GM12878 (cell line): Measurements from ENCODE around the gene EEF2KMT. TPM values are rescaled to one million over a fixed set of nuclear protein-coding genes. Genes with fewer than 3 reads are reported as not detected.
"Not testable (repeated sequence)": the region's sequence is repeated elsewhere in the genome, so short reads cannot be mapped to it uniquely, and the experiment has no call there.

Experiments used
- ATAC-seq: fragments of 200-7000 bp; cut with Tn5 transposase; 3 replicates; pipeline ENCODE4 v1.9.1; 2020; ENCODE audit warnings: mild to moderate bottlenecking, moderate library complexity
- BruUV-seq: library from RNA; stranded (reverse); fragments of 400-500 nt; replicated peaks from 2 replicates; lab custom pipeline; 2021; lab: Mats Ljungman, UMichigan
- CTCF ChIA-PET: fragments of 300-600 bp; sonication (Branson Sonifier 250); formaldehyde crosslinking; extraction: SDS; loops from one replicate; lab custom pipeline; 2021; ENCODE audit warnings: inconsistent platforms; lab: Yijun Ruan, JAX
- POLR2A ChIA-PET: fragments of 350-600 bp; formaldehyde crosslinking; extraction: SDS; loops from one replicate; lab custom pipeline; 2021; ENCODE audit warnings: inconsistent platforms; lab: Charles Lee
- RAD21 ChIA-PET: fragments of 300-600 bp; sonication (Branson Sonifier 250); formaldehyde crosslinking; loops from one replicate; lab custom pipeline; 2023; ENCODE audit warnings: antibody characterized with exemption; ENCODE audit not compliant: unreplicated experiment; lab: Charles Lee
- SMC1A ChIA-PET: fragments of 300-600 bp; sonication (Branson Sonifier 250); formaldehyde crosslinking; loops from one replicate; lab custom pipeline; 2023; ENCODE audit not compliant: unreplicated experiment, uncharacterized antibody; lab: Charles Lee
- DNase-seq: peaks from one replicate; pipeline ENCODE4 v3.0.0-alpha.2; 2011; ENCODE audit warnings: low read depth, low spot score
- FAIRE-seq: peaks from 3 replicates; lab custom pipeline; 2011; peaks lifted over from hg19 to GRCh38; lab: Jason Lieb, UNC
- H2AFZ ChIP-seq: 2 replicates; pipeline ENCODE4 v1.6.0; 2011; ENCODE audit warnings: low read depth, low read length, control low read depth; ENCODE audit not compliant: control insufficient read depth
- H3K27ac ChIP-seq: 2 replicates; pipeline ENCODE4 v1.5.1; 2011; ENCODE audit warnings: control low read depth; ENCODE audit not compliant: control insufficient read depth, insufficient read depth
- H3K27me3 ChIP-seq, 2 experiments: replicated peaks in 1 of 2; 2 replicates each; pipeline versions ENCODE4 v1.6.0 to v1.6.1; 2011; ENCODE audit warnings: low read length in 1 of 2; ENCODE audit not compliant: control insufficient read depth in 2 of 2, insufficient read depth in 2 of 2
- H3K36me3 ChIP-seq, 2 experiments: 2 replicates each; pipeline ENCODE4 v1.5.1; 2011; ENCODE audit warnings: low read length in 1 of 2; ENCODE audit not compliant: control insufficient read depth in 2 of 2, insufficient read depth in 2 of 2
- H3K4me1 ChIP-seq: 2 replicates; pipeline ENCODE4 v1.6.1; 2011; ENCODE audit warnings: mild to moderate bottlenecking, low read length, moderate library complexity, mixed read lengths; ENCODE audit not compliant: control insufficient read depth, insufficient read depth
- H3K4me2 ChIP-seq: 2 replicates; pipeline ENCODE4 v1.6.0; 2011; ENCODE audit warnings: control low read depth; ENCODE audit not compliant: control insufficient read depth, insufficient read depth
- H3K4me3 ChIP-seq: fragments of 200-600 bp; sonication (generic); 2 replicates; pipeline ENCODE4 v1.5.1; 2016
- H3K79me2 ChIP-seq: 2 replicates; pipeline ENCODE4 v1.6.0; 2011; ENCODE audit warnings: low read length; ENCODE audit not compliant: control insufficient read depth, insufficient read depth
- H3K9ac ChIP-seq: 2 replicates; pipeline ENCODE4 v1.8.0; 2011; ENCODE audit warnings: low read length, control low read depth, mixed read lengths; ENCODE audit not compliant: control insufficient read depth, insufficient read depth
- H3K9me3 ChIP-seq: replicated peaks from 3 replicates; pipeline ENCODE4 v1.5.1; 2011; ENCODE audit warnings: mild to moderate bottlenecking, low read length; ENCODE audit not compliant: control insufficient read depth, insufficient read depth
- H4K20me1 ChIP-seq: 2 replicates; pipeline ENCODE4 v1.6.0; 2011; ENCODE audit not compliant: control insufficient read depth, insufficient read depth
- CREM ChIP-seq: IDR thresholded peaks from 2 replicates; pipeline ENCODE4 v1.6.1; 2014; ENCODE audit warnings: antibody characterized with exemption, low read depth
- ETV6 ChIP-seq, 2 experiments: fragments of 450-650 bp in 1 of 2; IDR thresholded peaks in 1 of 2; conservative IDR thresholded peaks in 1 of 2; 2 replicates each; pipeline ENCODE4 v1.6.1; 2014; ENCODE audit warnings: antibody characterized with exemption in 1 of 2, borderline replicate concordance in 1 of 2, low read depth in 1 of 2, mild to moderate bottlenecking in 1 of 2, moderate library complexity in 1 of 2
- NR2C1 ChIP-seq: fragments of 450-650 bp; IDR thresholded peaks from 2 replicates; pipeline ENCODE4 v1.6.1; 2017; ENCODE audit warnings: antibody characterized with exemption, mild to moderate bottlenecking, moderate library complexity
- NR2C2 ChIP-seq: IDR thresholded peaks from 2 replicates; pipeline ENCODE4 v1.6.1; 2011; ENCODE audit warnings: borderline replicate concordance, low read depth; ENCODE audit not compliant: control insufficient read depth, insufficient read length
- POLR2A ChIP-seq: IDR thresholded peaks from 2 replicates; pipeline ENCODE4 v1.6.1; 2011; ENCODE audit warnings: low read depth, mild to moderate bottlenecking, low read length
- SMC3 ChIP-seq: IDR thresholded peaks from 2 replicates; pipeline ENCODE4 v1.6.1; 2011; ENCODE audit warnings: low read length, improper control_type of control experiment, borderline replicate concordance
- SRF ChIP-seq, 2 experiments: IDR thresholded peaks; 2 replicates each; pipeline ENCODE4 v1.6.1; 2011; ENCODE audit warnings: low read depth in 2 of 2, low read length in 2 of 2, mild to moderate bottlenecking in 1 of 2, moderate library complexity in 1 of 2
- SUPT20H ChIP-seq: IDR thresholded peaks from 2 replicates; pipeline ENCODE4 v1.6.1; 2011; ENCODE audit warnings: low read depth, mild to moderate bottlenecking, low read length, moderate library complexity, borderline replicate concordance; ENCODE audit not compliant: control insufficient read depth
- WGBS: methylation state at CpG from one replicate; pipeline ENCODE4 v1.1.6; 2016; ENCODE audit warnings: low lambda C conversion rate; ENCODE audit not compliant: insufficient replicate concordance, insufficient coverage; ENCODE audit errors: missing lambda C conversion rate; 5-methylcytosine and 5-hydroxymethylcytosine counted together
- in situ Hi-C: fragments of 300-500 bp; cut with MboI; formaldehyde crosslinking; loops from 9 replicates; pipeline ENCODE4 v1.14.3; 2018; ENCODE audit warnings: mixed read lengths
- intact Hi-C: fragments of 100-400 bp; cut with micrococcal nuclease; formaldehyde crosslinking; loops from one replicate; pipeline ENCODE4 v1.14.2; 2022; ENCODE audit not compliant: unreplicated experiment
- polyA plus RNA-seq, 11 experiments: library from polyadenylated mRNA; depleted of rRNA in 4 of 11; unstranded in 6 of 11; stranded (reverse) in 5 of 11; fragments of >200 nt; fragmentation: Nextera tagmentation in 4 of 11; fragmentation: Illumina TruSeq in 1 of 11; extraction: Ambion mirVana in 4 of 11; extraction: Trizol in 1 of 11; gene quantifications; 1 replicate in 1 of 11; 2 replicates in 10 of 11; pipeline versions ENCODE4 v1.2.1 to v1.2.3, GENCODE V29; 2011 to 2016; ENCODE audit warnings: inconsistent platforms in 2 of 11, missing spikeins in 2 of 11, low read depth in 1 of 11
- total RNA-seq, 4 experiments: library from RNA; depleted of rRNA in 3 of 4; stranded (reverse); fragments of >200 nt in 3 of 4; fragmentation: Illumina TruSeq in 1 of 4; extraction: Trizol in 1 of 4; gene quantifications; 2 replicates each; pipeline versions ENCODE4 v1.2.1 to v1.2.3, GENCODE V29; 2013 to 2021
- TF ChIP-seq, protein P1 (sequence below): IDR thresholded peaks from 2 replicates; pipeline ENCODE4 v1.6.1; 2011; ENCODE audit warnings: low read depth, mild to moderate bottlenecking, low read length, moderate library complexity, borderline replicate concordance; ENCODE audit errors: extremely low read depth

The EEF2KMT gene
- total and polyA plus RNA-seq, 10 of the 15 experiments (the other 5 are each of a cell fraction or from before 2014, with no cell fraction given): 3.8 to 28.1 (median 14.3) TPM

DNA sequence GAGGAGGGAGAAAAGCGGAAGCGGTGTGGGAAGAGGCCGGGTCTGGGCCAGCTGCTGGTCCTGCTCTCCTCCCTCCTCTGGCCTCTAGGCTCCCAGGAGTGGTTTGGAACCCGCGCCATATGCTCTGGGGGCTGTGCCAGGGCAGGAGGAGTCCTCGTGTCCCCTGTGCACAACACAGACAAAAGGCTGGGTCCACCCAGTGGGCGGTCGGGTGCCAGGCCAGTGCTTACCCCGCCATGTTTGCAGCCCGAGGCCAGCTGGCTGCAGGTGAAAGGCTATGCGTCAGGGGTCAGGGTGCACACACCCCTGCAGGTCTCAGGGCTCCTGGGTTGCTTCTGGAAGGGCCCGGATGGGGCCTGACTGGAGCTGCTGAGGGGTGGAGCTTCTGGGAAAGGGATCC is 17.1 kb downstream of the EEF2KMT start:
- POLR2A ChIA-PET, H3K4me1 ChIP-seq, H4K20me1 ChIP-seq, SMC1A ChIA-PET, H3K4me2 ChIP-seq, H3K27ac ChIP-seq, H3K27me3 ChIP-seq, H2AFZ ChIP-seq, ATAC-seq, BruUV-seq, DNase-seq, RAD21 ChIA-PET, H3K9ac ChIP-seq, H3K79me2 ChIP-seq, CTCF ChIA-PET, FAIRE-seq, intact Hi-C loops, H3K36me3 ChIP-seq, H3K4me3 ChIP-seq, H3K9me3 ChIP-seq: not testable (repeated sequence)
- in situ Hi-C loops: loop anchor here (10.0 kb wide), 1 partner anchor 236 kb away; the partner anchor contains the start of genes GLYR1 and UBN1
- WGBS: 95% methylated on average over 12 of the region's 12 CpGs

DNA sequence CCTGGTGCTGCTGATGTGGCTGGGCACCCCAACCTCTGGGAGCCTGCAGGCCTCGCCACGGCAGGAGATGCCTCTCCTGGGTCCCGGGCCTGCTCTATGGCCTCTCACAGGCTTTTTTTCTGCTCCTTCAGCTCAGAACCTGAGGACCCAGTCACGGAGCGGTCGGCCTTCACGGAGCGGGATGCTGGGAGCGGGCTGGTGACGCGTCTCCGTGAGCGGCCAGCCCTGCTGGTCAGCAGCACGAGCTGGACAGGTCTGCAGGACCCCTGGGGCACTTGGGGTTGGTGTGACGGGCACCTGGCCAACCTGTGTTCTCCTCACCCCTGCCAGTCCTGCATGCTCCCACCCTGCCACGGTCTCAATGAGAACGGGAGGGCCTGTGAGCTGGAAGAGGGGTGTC is 19.0 kb downstream of the EEF2KMT start:
- 93% methylated on average over 17 of the region's 17 CpGs for WGBS
- RAD21 ChIA-PET: no interaction called here
- Histone ChIP-seq H3K4me3 (no peak overlapping the region), H3K27ac (no peak overlapping the region), H3K4me1 (no peaks in the 10 kb centered on the region), H3K4me2 (no peak overlapping the region), H4K20me1 (no peaks in the 10 kb centered on the region), H3K9me3 (no peaks in the 10 kb centered on the region), H2AFZ (no peak overlapping the region), H3K27me3 (no peaks in the 10 kb centered on the region), H3K9ac (no peak overlapping the region), H3K36me3 (peaks cover 5% of the 10 kb centered on the region in 2 experiments; a peak in 3 of 4 replicates), H3K79me2 (no peaks in the 10 kb centered on the region)
- SMC1A ChIA-PET: no interaction called here
- no peak for FAIRE-seq
- intact Hi-C loops: no loop called here
- CTCF ChIA-PET: no interaction called here
- POLR2A ChIA-PET: no interaction called here
- no TSS peak for BruUV-seq
- DNase-seq: no peak
- TF ChIP-seq POLR2A (no peak), NR2C1 (no peak), SUPT20H (no peak), NR2C2 (no peak), SMC3 (no peak), SRF (IDR thresholded peaks at IDR 0.05; ENCODE audit: low read depth in 2 of 2, low read length in 2 of 2) (no peak), CREM (no peak), ETV6 (conservative IDR thresholded peaks at IDR 0.05 in 1 of 2, IDR thresholded peaks at IDR 0.05 in 1 of 2; ENCODE audit: borderline replicate concordance in 1 of 2, low read depth in 1 of 2) (no peak)
- TF ChIP-seq, protein P1, sequence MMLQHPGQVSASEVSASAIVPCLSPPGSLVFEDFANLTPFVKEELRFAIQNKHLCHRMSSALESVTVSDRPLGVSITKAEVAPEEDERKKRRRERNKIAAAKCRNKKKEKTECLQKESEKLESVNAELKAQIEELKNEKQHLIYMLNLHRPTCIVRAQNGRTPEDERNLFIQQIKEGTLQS: no peak
- ATAC-seq: no peak
- in situ Hi-C loops: no loop called here
